ENCODE measurements around the gene MYH11.

Gene MYH11

GRCh38 chr16:15835136-15835878 is 21.5 kb downstream of the MYH11 start:
- no peak for FAIRE-seq
- TF ChIP-seq SPI1 (IDR thresholded peaks at IDR 0.05; ENCODE audit: low read depth, low read length) (no peak), POLR2A (IDR thresholded peaks at IDR 0.05; ENCODE audit: low read depth, low read length) (no peak), POU2F2 (IDR thresholded peaks at IDR 0.05; ENCODE audit: low read depth, low read length) (no peak), POLR2AphosphoS5 (IDR thresholded peaks at IDR 0.05; ENCODE audit: low read depth, low read length) (no peak), TAF1 (IDR thresholded peaks at IDR 0.05; ENCODE audit: low read depth, low read length) (no peak)
- DNase-seq (ENCODE audit: insufficient read length, low spot score), result no peak

- DNase-seq (ENCODE audit: insufficient read length, low spot score), result no peak
- no peak for TF ChIP-seq PAX5 (IDR thresholded peaks at IDR 0.05; ENCODE audit: insufficient read depth, low read length, severe bottlenecking)
- no peak for TF ChIP-seq POU2F2 (IDR thresholded peaks at IDR 0.05; ENCODE audit: low read depth, low read length)
- TF ChIP-seq SPI1 (IDR thresholded peaks at IDR 0.05; ENCODE audit: low read depth, low read length), result no peak
- no peak for TF ChIP-seq TAF1 (IDR thresholded peaks at IDR 0.05; ENCODE audit: low read depth, low read length)
- TF ChIP-seq POLR2AphosphoS5 (IDR thresholded peaks at IDR 0.05; ENCODE audit: low read depth, low read length), result no peak
- no peak for TF ChIP-seq POLR2A (IDR thresholded peaks at IDR 0.05; ENCODE audit: low read depth, low read length)
- FAIRE-seq, result no peak
Measured at GRCh38 chr16:15834502-15834901, 22.3 kb downstream of the MYH11 start.

GRCh38 chr16:15833541-15833940 is 23.3 kb downstream of the MYH11 start:
- DNase-seq (ENCODE audit: insufficient read length, low spot score) (no peak), FAIRE-seq (no peak)
- TF ChIP-seq POLR2A (IDR thresholded peaks at IDR 0.05; ENCODE audit: low read depth, low read length) (no peak), POLR2AphosphoS5 (IDR thresholded peaks at IDR 0.05; ENCODE audit: low read depth, low read length) (no peak), SPI1 (IDR thresholded peaks at IDR 0.05; ENCODE audit: low read depth, low read length) (no peak), POU2F2 (IDR thresholded peaks at IDR 0.05; ENCODE audit: low read depth, low read length) (no peak), TAF1 (IDR thresholded peaks at IDR 0.05; ENCODE audit: low read depth, low read length) (no peak), PAX5 (IDR thresholded peaks at IDR 0.05; ENCODE audit: insufficient read depth, low read length, severe bottlenecking) (no peak)

GRCh38 chr16:15832241-15832640 is 24.6 kb downstream of the MYH11 start:
- FAIRE-seq (no peak), DNase-seq (ENCODE audit: insufficient read length, low spot score) (no peak)
- TF ChIP-seq SPI1 (IDR thresholded peaks at IDR 0.05; ENCODE audit: low read depth, low read length) (no peak), POLR2AphosphoS5 (IDR thresholded peaks at IDR 0.05; ENCODE audit: low read depth, low read length) (no peak), TAF1 (IDR thresholded peaks at IDR 0.05; ENCODE audit: low read depth, low read length) (no peak), PAX5 (IDR thresholded peaks at IDR 0.05; ENCODE audit: insufficient read depth, low read length, severe bottlenecking) (no peak), POU2F2 (IDR thresholded peaks at IDR 0.05; ENCODE audit: low read depth, low read length) (no peak), POLR2A (IDR thresholded peaks at IDR 0.05; ENCODE audit: low read depth, low read length) (no peak)

GRCh38 chr16:15830832-15831451 is 25.9 kb downstream of the MYH11 start:
- no peak for TF ChIP-seq POU2F2 (IDR thresholded peaks at IDR 0.05; ENCODE audit: low read depth, low read length)
- no peak for TF ChIP-seq POLR2A (IDR thresholded peaks at IDR 0.05; ENCODE audit: low read depth, low read length)
- no peak for TF ChIP-seq POLR2AphosphoS5 (IDR thresholded peaks at IDR 0.05; ENCODE audit: low read depth, low read length)
- TF ChIP-seq SPI1 (IDR thresholded peaks at IDR 0.05; ENCODE audit: low read depth, low read length), result no peak
- TF ChIP-seq PAX5 (IDR thresholded peaks at IDR 0.05; ENCODE audit: insufficient read depth, low read length, severe bottlenecking), result no peak
- TF ChIP-seq TAF1 (IDR thresholded peaks at IDR 0.05; ENCODE audit: low read depth, low read length), result no peak
- DNase-seq (ENCODE audit: insufficient read length, low spot score) (no peak), FAIRE-seq (no peak)

GRCh38 chr16:15829460-15829859 is 27.4 kb downstream of the MYH11 start:
- DNase-seq (ENCODE audit: insufficient read length, low spot score) (no peak), FAIRE-seq (no peak)
- peak; percentile 6; the same call in 1 of the 2 replicates for TF ChIP-seq SPI1 (IDR thresholded peaks at IDR 0.05; ENCODE audit: low read depth, low read length)
- TF ChIP-seq TAF1 (IDR thresholded peaks at IDR 0.05; ENCODE audit: low read depth, low read length), result no peak

- no peak for TF ChIP-seq PAX5 (IDR thresholded peaks at IDR 0.05; ENCODE audit: insufficient read depth, low read length, severe bottlenecking)
- no peak for TF ChIP-seq TAF1 (IDR thresholded peaks at IDR 0.05; ENCODE audit: low read depth, low read length)
- no peak for TF ChIP-seq POLR2A (IDR thresholded peaks at IDR 0.05; ENCODE audit: low read depth, low read length)
- TF ChIP-seq POU2F2 (IDR thresholded peaks at IDR 0.05; ENCODE audit: low read depth, low read length), result no peak
- TF ChIP-seq SPI1 (IDR thresholded peaks at IDR 0.05; ENCODE audit: low read depth, low read length), result no peak
- TF ChIP-seq POLR2AphosphoS5 (IDR thresholded peaks at IDR 0.05; ENCODE audit: low read depth, low read length), result no peak
- FAIRE-seq (no peak), DNase-seq (ENCODE audit: insufficient read length, low spot score) (no peak)
Measured at GRCh38 chr16:15827709-15828343, 29.0 kb downstream of the MYH11 start.

- DNase-seq (ENCODE audit: insufficient read length, low spot score), result no peak
- no peak for FAIRE-seq
- TF ChIP-seq POU2F2 (IDR thresholded peaks at IDR 0.05; ENCODE audit: low read depth, low read length), result no peak
- TF ChIP-seq TAF1 (IDR thresholded peaks at IDR 0.05; ENCODE audit: low read depth, low read length), result no peak
- TF ChIP-seq POLR2AphosphoS5 (IDR thresholded peaks at IDR 0.05; ENCODE audit: low read depth, low read length), result no peak
- no peak for TF ChIP-seq SPI1 (IDR thresholded peaks at IDR 0.05; ENCODE audit: low read depth, low read length)
- no peak for TF ChIP-seq POLR2A (IDR thresholded peaks at IDR 0.05; ENCODE audit: low read depth, low read length)
- TF ChIP-seq PAX5 (IDR thresholded peaks at IDR 0.05; ENCODE audit: insufficient read depth, low read length, severe bottlenecking), result no peak
Measured at GRCh38 chr16:15827299-15827698, 29.5 kb downstream of the MYH11 start.

- peak; percentile 54 for FAIRE-seq
- TF ChIP-seq SPI1 (IDR thresholded peaks at IDR 0.05; ENCODE audit: low read depth, low read length) (no peak), TAF1 (IDR thresholded peaks at IDR 0.05; ENCODE audit: low read depth, low read length) (no peak), POU2F2 (IDR thresholded peaks at IDR 0.05; ENCODE audit: low read depth, low read length) (no peak), POLR2A (IDR thresholded peaks at IDR 0.05; ENCODE audit: low read depth, low read length) (no peak), PAX5 (IDR thresholded peaks at IDR 0.05; ENCODE audit: insufficient read depth, low read length, severe bottlenecking) (no peak), POLR2AphosphoS5 (IDR thresholded peaks at IDR 0.05; ENCODE audit: low read depth, low read length) (no peak)
Measured at GRCh38 chr16:15825750-15826305, 31.0 kb downstream of the MYH11 start.

More at GRCh38 chr16:15825750-15826305, 31.0 kb downstream of the MYH11 start:
- DNase-seq (ENCODE audit: insufficient read length, low spot score), result no peak

Data from GM12891 (cell line).